Activated CD8-positive, alpha-beta T cell treated with anti-CD3 and anti-CD28 coated beads for 36 hours (primary cell): ENCODE results near the gene BACE1. TPM values are rescaled to one million over a fixed set of nuclear protein-coding genes. Genes with fewer than 3 reads are reported as not detected.

Experiments used
- ATAC-seq: fragments of 200-7000 bp; cut with Tn5 transposase; one replicate; pipeline ENCODE4 v1.10.0; 2021; ENCODE audit warnings: mild to moderate bottlenecking, moderate library complexity
- CTCF ChIA-PET: fragments of 350-600 bp; sonication (Branson Sonifier 250); formaldehyde crosslinking; loops from one replicate; lab custom pipeline; 2021; ENCODE audit warnings: antibody characterized with exemption; lab: Charles Lee
- POLR2A ChIA-PET: fragments of 350-600 bp; sonication (Branson Sonifier 250); formaldehyde crosslinking; loops from one replicate; lab custom pipeline; 2021; ENCODE audit warnings: antibody characterized with exemption; lab: Charles Lee
- DNase-seq: peaks from one replicate; pipeline ENCODE4 v3.0.0-alpha.2; 2020
- H3K27ac Mint-ChIP-seq: one replicate; pipeline ENCODE4 v1.8.0; 2021; ENCODE audit warnings: mild to moderate bottlenecking, mixed read lengths
- H3K27me3 Mint-ChIP-seq: one replicate; pipeline ENCODE4 v1.8.0; 2021; ENCODE audit warnings: mixed read lengths
- H3K36me3 Mint-ChIP-seq: one replicate; pipeline ENCODE4 v1.8.0; 2021; ENCODE audit warnings: low read depth, mixed read lengths
- H3K4me1 Mint-ChIP-seq: one replicate; pipeline ENCODE4 v1.8.0; 2021; ENCODE audit warnings: low read depth, mixed read lengths
- H3K4me3 Mint-ChIP-seq: one replicate; pipeline ENCODE4 v1.8.0; 2021; ENCODE audit warnings: mild to moderate bottlenecking, moderate library complexity, mixed read lengths
- H3K9me3 Mint-ChIP-seq: one replicate; pipeline ENCODE4 v1.8.0; 2021; ENCODE audit warnings: mixed read lengths
- intact Hi-C: fragments of 100-400 bp; cut with micrococcal nuclease; formaldehyde crosslinking; loops from one replicate; pipeline ENCODE4 v1.10.0; 2022
- total RNA-seq, 2 experiments: library from RNA; stranded (reverse); gene quantifications; one replicate each; pipeline ENCODE4 v1.2.3, GENCODE V29; 2021
- TF ChIP-seq, protein P1 (sequence below): fragments of 200-600 bp; IDR thresholded peaks from one replicate; pipeline ENCODE4 v1.8.0; 2022; ENCODE audit warnings: antibody characterized with exemption, mild to moderate bottlenecking

BACE1 gene
- total RNA-seq, 2 experiments from 2014 or later, result 0.97 to 1.5 TPM

DNA sequence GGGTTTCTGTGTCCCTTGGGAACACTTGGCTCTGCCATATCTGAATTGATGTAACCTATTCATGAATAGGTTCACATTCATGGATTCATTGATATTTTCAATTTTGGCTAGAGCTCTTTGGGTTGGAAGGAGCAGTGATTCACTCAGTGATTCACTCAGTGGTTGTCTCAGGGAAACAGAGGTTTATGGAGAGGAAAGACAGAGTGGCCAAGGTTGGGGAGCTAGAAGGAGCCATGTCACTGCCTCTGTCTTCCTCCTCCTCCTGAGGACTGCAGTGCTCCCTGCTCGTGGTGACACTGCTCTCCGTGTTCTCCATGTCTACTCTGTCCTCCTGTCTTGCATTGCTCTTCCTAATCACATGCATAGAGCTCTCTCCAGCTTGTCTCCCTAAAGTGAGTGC lies 29.0 kb upstream of the BACE1 start:
- H3K9me3 Mint-ChIP-seq, result no peaks in the 10 kb centered on the region
- ATAC-seq (no peak), DNase-seq (no peak)
- POLR2A ChIA-PET, result no interaction called here
- peaks cover 22% of the 10 kb centered on the region for H3K36me3 Mint-ChIP-seq
- H3K27me3 Mint-ChIP-seq, result no peaks in the 10 kb centered on the region
- TF ChIP-seq, protein P1, sequence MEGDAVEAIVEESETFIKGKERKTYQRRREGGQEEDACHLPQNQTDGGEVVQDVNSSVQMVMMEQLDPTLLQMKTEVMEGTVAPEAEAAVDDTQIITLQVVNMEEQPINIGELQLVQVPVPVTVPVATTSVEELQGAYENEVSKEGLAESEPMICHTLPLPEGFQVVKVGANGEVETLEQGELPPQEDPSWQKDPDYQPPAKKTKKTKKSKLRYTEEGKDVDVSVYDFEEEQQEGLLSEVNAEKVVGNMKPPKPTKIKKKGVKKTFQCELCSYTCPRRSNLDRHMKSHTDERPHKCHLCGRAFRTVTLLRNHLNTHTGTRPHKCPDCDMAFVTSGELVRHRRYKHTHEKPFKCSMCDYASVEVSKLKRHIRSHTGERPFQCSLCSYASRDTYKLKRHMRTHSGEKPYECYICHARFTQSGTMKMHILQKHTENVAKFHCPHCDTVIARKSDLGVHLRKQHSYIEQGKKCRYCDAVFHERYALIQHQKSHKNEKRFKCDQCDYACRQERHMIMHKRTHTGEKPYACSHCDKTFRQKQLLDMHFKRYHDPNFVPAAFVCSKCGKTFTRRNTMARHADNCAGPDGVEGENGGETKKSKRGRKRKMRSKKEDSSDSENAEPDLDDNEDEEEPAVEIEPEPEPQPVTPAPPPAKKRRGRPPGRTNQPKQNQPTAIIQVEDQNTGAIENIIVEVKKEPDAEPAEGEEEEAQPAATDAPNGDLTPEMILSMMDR, result no peak
- no peak overlapping the region for H3K4me3 Mint-ChIP-seq
- CTCF ChIA-PET, result no interaction called here
- H3K27ac Mint-ChIP-seq, result no peak overlapping the region
- intact Hi-C loops, result no loop called here
- no peaks in the 10 kb centered on the region for H3K4me1 Mint-ChIP-seq

DNA sequence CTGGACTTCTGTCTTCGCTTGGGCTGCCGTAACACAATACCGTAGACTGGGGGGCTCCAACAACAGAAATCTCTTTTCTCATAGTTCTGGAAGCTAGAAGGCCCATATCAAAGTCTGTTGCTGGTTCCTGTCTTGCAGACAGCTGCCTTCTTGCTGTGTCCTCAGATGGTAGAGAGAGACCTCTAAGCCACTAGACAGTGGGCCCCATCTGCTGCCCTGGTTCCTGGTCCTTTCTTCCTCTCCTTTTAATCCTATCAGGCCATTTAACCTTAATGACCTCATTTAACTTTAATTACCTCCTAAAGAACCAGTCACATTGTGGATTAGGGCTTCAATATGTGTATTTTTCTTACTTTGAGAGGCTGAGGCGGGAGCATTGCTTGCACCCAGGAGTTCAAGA lies 21.0 kb upstream of the BACE1 start:
- POLR2A ChIA-PET, result no interaction called here
- Mint-ChIP-seq H3K4me3 (no peak overlapping the region), H3K27ac (no peak overlapping the region), H3K9me3 (no peaks in the 10 kb centered on the region), H3K27me3 (no peaks in the 10 kb centered on the region), H3K4me1 (peaks cover 1% of the 10 kb centered on the region), H3K36me3 (peaks cover 14% of the 10 kb centered on the region)
- no peak for DNase-seq
- ATAC-seq, result no peak
- intact Hi-C loops, result no loop called here
- TF ChIP-seq, protein P1, result no peak
- CTCF ChIA-PET, result no interaction called here

DNA sequence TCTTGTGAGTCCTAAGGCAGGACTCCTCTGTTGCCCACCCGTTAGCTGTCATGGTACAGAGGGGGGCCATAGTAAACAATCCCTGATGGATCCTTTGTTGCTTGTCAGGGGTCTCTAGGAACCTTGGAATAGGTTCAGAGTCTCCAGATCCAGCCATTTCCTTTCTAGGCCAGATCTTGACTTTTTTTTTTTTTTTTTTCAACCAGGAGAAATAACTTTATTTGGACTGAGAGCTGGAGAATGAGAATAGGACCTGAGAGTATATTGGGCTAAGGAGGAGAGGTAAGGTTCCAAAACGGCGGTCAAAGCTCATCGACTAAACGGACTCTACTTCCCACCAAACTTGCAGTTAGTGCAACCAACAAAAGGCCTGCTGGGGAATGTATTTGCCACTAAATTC lies 19.3 kb upstream of the BACE1 start:
- ATAC-seq, result no peak
- ChIA-PET POLR2A (no interaction called here), CTCF (no interaction called here)
- no peak overlapping the region for H3K4me3 Mint-ChIP-seq
- intact Hi-C loops, result no loop called here
- peaks cover 10% of the 10 kb centered on the region for H3K36me3 Mint-ChIP-seq
- H3K27me3 Mint-ChIP-seq, result no peaks in the 10 kb centered on the region
- no peak for DNase-seq
- H3K9me3 Mint-ChIP-seq, result no peaks in the 10 kb centered on the region
- H3K4me1 Mint-ChIP-seq, result peaks cover 1% of the 10 kb centered on the region
- no peak overlapping the region for H3K27ac Mint-ChIP-seq
- TF ChIP-seq, protein P1, result no peak

DNA sequence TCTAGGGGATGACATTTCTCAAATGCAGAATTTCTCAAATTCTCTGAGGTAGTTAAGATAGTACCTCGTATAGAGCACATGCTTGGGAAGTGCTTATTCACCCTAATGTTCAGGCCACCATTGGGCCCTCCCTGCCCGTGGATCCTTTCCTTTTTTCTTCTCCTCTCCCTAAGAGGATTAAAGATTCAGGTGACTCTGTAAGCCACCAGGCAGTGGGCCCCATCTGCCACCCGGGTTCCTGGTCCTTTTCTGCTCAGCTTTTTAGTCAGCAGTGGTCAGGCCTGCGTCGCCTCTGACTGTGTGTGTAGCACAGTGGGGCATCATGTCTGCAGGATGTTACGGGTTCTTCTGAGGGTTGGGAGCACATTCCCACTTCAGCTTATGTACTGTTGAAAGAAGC lies 18.8 kb upstream of the BACE1 start:
- Mint-ChIP-seq H3K27ac (no peak overlapping the region), H3K4me1 (peaks cover 4% of the 10 kb centered on the region), H3K27me3 (no peaks in the 10 kb centered on the region), H3K4me3 (no peak overlapping the region), H3K9me3 (no peaks in the 10 kb centered on the region), H3K36me3 (peaks cover 6% of the 10 kb centered on the region)
- ChIA-PET CTCF (no interaction called here), POLR2A (no interaction called here)
- intact Hi-C loops, result no loop called here
- TF ChIP-seq, protein P1, result no peak
- DNase-seq, result no peak
- ATAC-seq, result no peak

DNA sequence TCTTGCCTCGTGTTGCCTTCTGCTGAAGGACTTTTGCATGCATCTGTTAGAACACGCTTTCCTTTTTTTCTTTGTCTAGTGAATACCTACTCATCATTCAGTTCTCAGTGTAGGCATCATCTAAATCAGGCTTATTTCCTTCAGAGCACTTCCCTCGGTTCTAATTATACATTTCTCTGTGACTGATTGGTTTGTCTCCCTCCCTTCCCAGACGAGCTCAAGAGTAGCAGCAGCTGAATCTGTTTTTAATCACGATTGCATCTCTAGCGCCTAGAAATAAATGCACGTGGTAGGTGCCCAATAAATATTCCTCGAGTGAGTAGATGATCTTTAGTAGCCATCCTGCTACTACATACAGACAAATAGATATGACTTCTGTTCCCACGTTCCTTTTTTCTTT lies 17.9 kb upstream of the BACE1 start:
- Mint-ChIP-seq H3K27me3 (no peaks in the 10 kb centered on the region), H3K4me1 (peaks cover 5% of the 10 kb centered on the region)

More for the DNA sequence above, 17.9 kb upstream of the BACE1 start:
- CTCF ChIA-PET, result no interaction called here
- TF ChIP-seq, protein P1, result no peak
- Mint-ChIP-seq H3K9me3 (no peaks in the 10 kb centered on the region), H3K27ac (no peak overlapping the region), H3K4me3 (no peak overlapping the region), H3K36me3 (peaks cover 6% of the 10 kb centered on the region)
- POLR2A ChIA-PET, result no interaction called here
- intact Hi-C loops, result no loop called here
- ATAC-seq, result no peak
- DNase-seq, result no peak
